ENCODE measurements around the gene EPHA7.

The EPHA7 gene

DNA sequence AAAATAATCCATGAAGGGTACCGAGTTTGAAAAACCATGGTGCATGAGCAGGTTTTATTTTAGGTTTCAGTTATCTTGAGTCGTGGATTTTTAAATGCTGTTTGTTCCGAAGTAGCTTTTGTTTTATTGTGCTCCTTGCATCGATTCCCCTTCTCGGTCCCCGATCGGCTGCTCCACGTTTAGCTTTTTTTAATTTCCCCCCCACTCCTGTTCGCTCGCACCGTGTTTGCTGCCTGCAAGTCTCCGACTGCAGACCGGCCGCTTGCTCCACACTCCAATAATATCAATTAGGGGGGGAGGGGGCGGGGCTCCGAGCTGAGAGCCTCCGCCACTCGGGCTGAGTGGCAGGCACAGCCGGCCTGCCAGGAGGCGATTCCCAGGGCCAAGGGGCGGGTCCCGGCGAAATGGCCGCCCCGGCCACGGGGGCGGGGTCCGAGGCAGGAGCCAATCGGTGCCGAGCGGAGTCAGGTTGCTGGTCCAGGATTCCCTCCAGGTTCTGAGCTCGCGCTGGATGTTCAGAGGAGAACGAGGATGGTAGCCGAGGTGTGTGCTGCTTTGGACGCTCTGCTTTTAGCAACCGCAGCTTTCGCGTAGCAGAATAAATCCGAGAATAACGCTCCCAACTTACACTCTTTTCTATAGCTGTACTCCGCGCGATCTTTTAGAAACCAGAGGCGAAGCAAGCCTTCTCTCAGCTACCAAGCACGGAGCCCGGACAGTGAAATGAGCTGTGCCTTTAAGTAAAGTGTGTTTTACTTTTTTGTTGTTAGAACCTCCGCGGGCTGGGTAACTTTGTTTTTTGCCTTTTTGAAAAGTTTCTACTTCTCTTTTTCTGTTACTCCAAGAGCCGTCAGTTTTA is at the start of gene EPHA7:
Gene EPHA7, minus strand, starts transcription at position 256 of the 859 bp plus-strand sequence. Its CDS starts 218 bp downstream, at position 38.
- peak within 1 kb of the TSS; percentile 70 to 97 for H3K4me3 ChIP-seq (ENCODE audit: low read depth in 1 of 2, low read length in 2 of 2)
- no peaks in the 10 kb centered on the region for H3K9me3 ChIP-seq (ENCODE audit: control insufficient read depth in 1 of 2, low read length in 2 of 2)
- H3K27ac ChIP-seq (ENCODE audit: low read length), result peak within 1 kb of the TSS; percentile 68
- H3K27me3 ChIP-seq (ENCODE audit: low read depth, low read length), result peaks cover 17% of the 10 kb centered on the region
- no peaks in the 10 kb centered on the region for H3K36me3 ChIP-seq (ENCODE audit: control insufficient read depth in 1 of 2, insufficient read depth in 2 of 2, low read length in 2 of 2)
- H3K4me1 ChIP-seq (ENCODE audit: control insufficient read depth in 1 of 2, insufficient read depth in 2 of 2, low read length in 2 of 2), result peaks cover 4 to 27% of the 10 kb centered on the region in 2 donors

- Histone ChIP-seq H3K27me3 (ENCODE audit: low read depth, low read length) (no peaks in the 10 kb centered on the region), H3K36me3 (ENCODE audit: control insufficient read depth in 1 of 2, insufficient read depth in 2 of 2, low read length in 2 of 2) (no peaks in the 10 kb centered on the region), H3K9me3 (ENCODE audit: control insufficient read depth in 1 of 2, low read length in 2 of 2) (no peaks in the 10 kb centered on the region), H3K4me3 (ENCODE audit: low read depth in 1 of 2, low read length in 2 of 2) (no peak overlapping the region), H3K27ac (ENCODE audit: low read length) (no peak overlapping the region), H3K4me1 (ENCODE audit: control insufficient read depth in 1 of 2, insufficient read depth in 2 of 2, low read length in 2 of 2) (no peaks in the 10 kb centered on the region)
Observed at GRCh38 chr6:93468291-93468690, 48.9 kb upstream of the EPHA7 start.

DNA sequence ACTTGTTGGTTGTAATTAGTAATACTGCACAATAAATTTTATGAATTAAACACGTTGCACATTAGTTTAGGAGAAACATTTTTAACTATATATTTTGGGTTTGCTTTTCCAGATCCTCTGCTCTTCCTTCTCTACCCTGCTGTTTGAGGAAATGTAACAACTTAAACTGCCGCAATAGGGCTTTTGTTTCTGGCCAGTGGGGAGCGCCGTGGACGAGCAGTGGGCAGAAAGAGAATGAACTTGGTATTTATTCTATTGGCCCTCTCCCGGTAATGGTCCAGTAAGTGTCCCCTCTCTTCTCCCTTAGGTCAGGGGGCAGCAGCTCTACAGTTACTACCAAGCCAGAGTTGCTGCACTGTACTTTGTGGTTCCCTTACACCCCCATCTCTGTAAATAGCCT is 35.2 kb upstream of the EPHA7 start:
- Histone ChIP-seq H3K4me1 (ENCODE audit: control insufficient read depth in 1 of 2, insufficient read depth in 2 of 2, low read length in 2 of 2) (no peaks in the 10 kb centered on the region), H3K4me3 (ENCODE audit: low read depth in 1 of 2, low read length in 2 of 2) (no peak overlapping the region), H3K9me3 (ENCODE audit: control insufficient read depth in 1 of 2, low read length in 2 of 2) (no peaks in the 10 kb centered on the region), H3K27me3 (ENCODE audit: low read depth, low read length) (no peaks in the 10 kb centered on the region), H3K36me3 (ENCODE audit: control insufficient read depth in 1 of 2, insufficient read depth in 2 of 2, low read length in 2 of 2) (no peaks in the 10 kb centered on the region), H3K27ac (ENCODE audit: low read length) (no peak overlapping the region)

DNA sequence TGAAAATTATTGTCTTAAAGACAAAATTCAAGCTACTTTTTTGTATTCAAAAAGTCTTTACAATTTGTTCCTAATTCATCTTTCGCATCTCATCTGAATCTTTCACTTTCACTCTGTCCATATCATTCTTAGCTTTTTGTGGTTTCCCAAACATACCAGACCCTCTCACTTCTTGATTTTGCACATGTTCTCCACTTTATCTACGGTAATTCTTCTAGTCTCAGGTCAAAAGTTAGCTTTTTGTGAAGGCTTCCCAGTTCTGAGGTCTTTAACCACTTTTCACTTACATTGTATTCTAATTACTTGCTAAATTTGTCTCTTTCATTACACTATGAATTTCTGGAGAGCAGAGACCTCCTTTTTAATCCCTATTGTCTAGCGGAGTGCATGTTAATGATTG is 34.6 kb upstream of the EPHA7 start:
- H3K4me3 ChIP-seq (ENCODE audit: low read depth in 1 of 2, low read length in 2 of 2), result no peak overlapping the region
- H3K4me1 ChIP-seq (ENCODE audit: control insufficient read depth in 1 of 2, insufficient read depth in 2 of 2, low read length in 2 of 2), result no peaks in the 10 kb centered on the region
- no peaks in the 10 kb centered on the region for H3K9me3 ChIP-seq (ENCODE audit: control insufficient read depth in 1 of 2, low read length in 2 of 2)
- no peak overlapping the region for H3K27ac ChIP-seq (ENCODE audit: low read length)
- H3K27me3 ChIP-seq (ENCODE audit: low read depth, low read length), result no peaks in the 10 kb centered on the region
- H3K36me3 ChIP-seq (ENCODE audit: control insufficient read depth in 1 of 2, insufficient read depth in 2 of 2, low read length in 2 of 2), result no peaks in the 10 kb centered on the region

- no peaks in the 10 kb centered on the region for H3K36me3 ChIP-seq (ENCODE audit: control insufficient read depth in 1 of 2, insufficient read depth in 2 of 2, low read length in 2 of 2)
- H3K4me3 ChIP-seq (ENCODE audit: low read depth in 1 of 2, low read length in 2 of 2), result no peak overlapping the region
- H3K9me3 ChIP-seq (ENCODE audit: control insufficient read depth in 1 of 2, low read length in 2 of 2), result no peaks in the 10 kb centered on the region
- no peaks in the 10 kb centered on the region for H3K4me1 ChIP-seq (ENCODE audit: control insufficient read depth in 1 of 2, insufficient read depth in 2 of 2, low read length in 2 of 2)
- H3K27me3 ChIP-seq (ENCODE audit: low read depth, low read length), result no peaks in the 10 kb centered on the region
- H3K27ac ChIP-seq (ENCODE audit: low read length), result no peak overlapping the region
Observed at GRCh38 chr6:93447874-93448273, 28.5 kb upstream of the EPHA7 start.

GRCh38 chr6:93437491-93437890 is 18.1 kb upstream of the EPHA7 start:
- H3K9me3 ChIP-seq (ENCODE audit: control insufficient read depth in 1 of 2, low read length in 2 of 2), result no peaks in the 10 kb centered on the region
- no peaks in the 10 kb centered on the region for H3K27me3 ChIP-seq (ENCODE audit: low read depth, low read length)
- H3K27ac ChIP-seq (ENCODE audit: low read length), result no peak overlapping the region
- no peak overlapping the region for H3K4me3 ChIP-seq (ENCODE audit: low read depth in 1 of 2, low read length in 2 of 2)
- no peaks in the 10 kb centered on the region for H3K36me3 ChIP-seq (ENCODE audit: control insufficient read depth in 1 of 2, insufficient read depth in 2 of 2, low read length in 2 of 2)
- no peaks in the 10 kb centered on the region for H3K4me1 ChIP-seq (ENCODE audit: control insufficient read depth in 1 of 2, insufficient read depth in 2 of 2, low read length in 2 of 2)

GRCh38 chr6:93433592-93433991 is 14.2 kb upstream of the EPHA7 start:
- H3K27me3 ChIP-seq (ENCODE audit: low read depth, low read length), result no peaks in the 10 kb centered on the region
- no peaks in the 10 kb centered on the region for H3K9me3 ChIP-seq (ENCODE audit: control insufficient read depth in 1 of 2, low read length in 2 of 2)
- no peaks in the 10 kb centered on the region for H3K36me3 ChIP-seq (ENCODE audit: control insufficient read depth in 1 of 2, insufficient read depth in 2 of 2, low read length in 2 of 2)
- H3K4me1 ChIP-seq (ENCODE audit: control insufficient read depth in 1 of 2, insufficient read depth in 2 of 2, low read length in 2 of 2), result no peaks in the 10 kb centered on the region
- H3K27ac ChIP-seq (ENCODE audit: low read length), result no peak overlapping the region
- H3K4me3 ChIP-seq (ENCODE audit: low read depth in 1 of 2, low read length in 2 of 2), result no peak overlapping the region

DNA sequence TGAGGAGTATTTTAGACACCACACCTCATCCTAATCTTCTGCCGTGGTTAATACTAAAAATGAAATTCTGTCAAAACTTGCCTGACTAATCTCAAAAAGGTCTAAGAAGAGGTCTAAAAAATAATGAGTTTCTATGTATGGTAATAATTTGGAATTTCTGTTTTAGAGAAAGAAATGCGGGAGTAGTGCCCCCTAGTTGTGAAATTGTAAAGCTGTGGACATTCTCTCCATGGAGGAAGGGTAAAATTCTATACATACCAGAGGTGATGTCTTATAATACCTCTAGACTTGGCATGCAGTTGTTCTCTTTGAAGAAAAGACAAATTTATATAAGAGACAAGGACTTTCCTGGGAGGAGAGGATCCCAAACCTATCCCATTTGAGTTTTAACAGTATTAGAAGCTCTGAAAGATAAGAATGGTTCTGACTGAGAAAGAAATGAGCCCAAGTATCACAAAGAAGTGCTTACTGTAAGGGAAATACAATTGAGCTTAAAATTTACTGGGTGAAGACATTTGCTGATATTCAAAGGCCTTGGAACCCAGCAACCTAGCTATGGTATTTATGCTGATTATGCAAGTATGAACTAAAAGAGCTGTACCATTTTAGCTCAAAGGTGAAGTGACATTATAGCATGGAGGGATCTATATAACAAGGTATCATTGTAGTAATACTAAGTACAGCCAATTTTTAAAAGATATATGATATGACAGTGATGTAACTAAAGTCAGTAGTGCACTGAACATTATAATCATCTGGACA is 5.1 kb upstream of the EPHA7 start:
- H3K4me3 ChIP-seq (ENCODE audit: low read depth in 1 of 2, low read length in 2 of 2), result no peak overlapping the region
- H3K27me3 ChIP-seq (ENCODE audit: low read depth, low read length), result peaks cover 5% of the 10 kb centered on the region
- H3K27ac ChIP-seq (ENCODE audit: low read length), result no peak overlapping the region
- H3K36me3 ChIP-seq (ENCODE audit: control insufficient read depth in 1 of 2, insufficient read depth in 2 of 2, low read length in 2 of 2), result no peaks in the 10 kb centered on the region
- peaks cover 0 to 7% of the 10 kb centered on the region in 2 donors for H3K4me1 ChIP-seq (ENCODE audit: control insufficient read depth in 1 of 2, insufficient read depth in 2 of 2, low read length in 2 of 2)
- H3K9me3 ChIP-seq (ENCODE audit: control insufficient read depth in 1 of 2, low read length in 2 of 2), result no peaks in the 10 kb centered on the region

DNA sequence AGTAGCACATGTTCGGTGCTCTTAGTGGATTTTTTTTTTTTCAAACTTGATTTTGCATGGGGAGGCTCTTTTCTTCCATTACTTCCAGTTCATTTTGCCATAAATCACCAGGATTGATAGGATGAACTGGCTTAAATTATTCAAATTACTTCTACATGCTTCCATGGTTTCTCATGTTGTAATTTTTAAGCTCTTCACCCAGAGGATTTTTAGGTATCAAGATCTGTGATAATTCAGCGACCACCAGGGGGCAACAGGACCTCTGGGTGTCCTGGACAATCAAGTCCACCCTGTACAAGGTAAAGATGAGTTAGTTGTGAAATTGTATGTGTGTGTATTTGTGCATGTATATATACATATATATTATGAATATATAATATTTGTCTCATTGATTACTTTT is 4.2 kb upstream of the EPHA7 start:
- Histone ChIP-seq H3K4me3 (ENCODE audit: low read depth in 1 of 2, low read length in 2 of 2) (no peak overlapping the region), H3K9me3 (ENCODE audit: control insufficient read depth in 1 of 2, low read length in 2 of 2) (no peaks in the 10 kb centered on the region), H3K4me1 (ENCODE audit: control insufficient read depth in 1 of 2, insufficient read depth in 2 of 2, low read length in 2 of 2) (peaks cover 0 to 7% of the 10 kb centered on the region in 2 donors), H3K36me3 (ENCODE audit: control insufficient read depth in 1 of 2, insufficient read depth in 2 of 2, low read length in 2 of 2) (no peaks in the 10 kb centered on the region), H3K27ac (ENCODE audit: low read length) (no peak overlapping the region), H3K27me3 (ENCODE audit: low read depth, low read length) (peaks cover 5% of the 10 kb centered on the region)

DNA sequence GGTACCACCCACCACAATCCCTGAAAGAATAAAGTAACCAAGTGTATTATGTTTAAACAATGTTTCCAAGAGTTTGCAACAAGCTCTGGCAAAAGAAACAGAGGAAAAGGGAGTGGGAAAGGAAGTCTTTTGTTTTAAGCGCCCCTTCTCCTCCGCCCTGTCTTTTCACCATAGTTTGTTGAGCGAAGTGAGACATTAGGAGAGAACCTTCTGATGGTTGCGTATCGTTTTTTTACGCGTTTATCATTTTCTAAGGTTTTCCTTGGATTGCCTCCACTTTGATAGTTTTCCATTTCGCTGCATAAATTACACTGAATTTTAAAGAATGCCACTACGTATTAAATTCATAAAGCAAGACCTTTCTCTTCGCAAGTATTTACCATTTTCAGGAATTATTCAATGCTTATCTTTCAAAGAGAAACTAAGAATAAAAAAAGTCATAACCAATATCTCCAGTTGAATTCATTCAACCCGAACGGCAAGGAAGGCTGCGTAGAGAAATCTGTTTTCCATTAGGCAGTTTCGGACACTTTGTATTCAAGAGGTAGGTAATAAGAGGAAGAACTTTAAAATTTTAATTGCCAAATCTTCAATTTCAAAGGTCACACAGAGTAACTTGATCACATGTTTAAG is 920 bp upstream of the EPHA7 start:
- Histone ChIP-seq H3K4me3 (ENCODE audit: low read depth in 1 of 2, low read length in 2 of 2) (peak overlapping the region; percentile 70 to 97), H3K9me3 (ENCODE audit: control insufficient read depth in 1 of 2, low read length in 2 of 2) (no peaks in the 10 kb centered on the region), H3K27ac (ENCODE audit: low read length) (peak overlapping the region; percentile 67), H3K27me3 (ENCODE audit: low read depth, low read length) (peaks cover 17% of the 10 kb centered on the region), H3K4me1 (ENCODE audit: control insufficient read depth in 1 of 2, insufficient read depth in 2 of 2, low read length in 2 of 2) (peaks cover 4 to 27% of the 10 kb centered on the region in 2 donors), H3K36me3 (ENCODE audit: control insufficient read depth in 1 of 2, insufficient read depth in 2 of 2, low read length in 2 of 2) (no peaks in the 10 kb centered on the region)
